ENCODE data around the gene TMEM183A.

TMEM183A gene

DNA sequence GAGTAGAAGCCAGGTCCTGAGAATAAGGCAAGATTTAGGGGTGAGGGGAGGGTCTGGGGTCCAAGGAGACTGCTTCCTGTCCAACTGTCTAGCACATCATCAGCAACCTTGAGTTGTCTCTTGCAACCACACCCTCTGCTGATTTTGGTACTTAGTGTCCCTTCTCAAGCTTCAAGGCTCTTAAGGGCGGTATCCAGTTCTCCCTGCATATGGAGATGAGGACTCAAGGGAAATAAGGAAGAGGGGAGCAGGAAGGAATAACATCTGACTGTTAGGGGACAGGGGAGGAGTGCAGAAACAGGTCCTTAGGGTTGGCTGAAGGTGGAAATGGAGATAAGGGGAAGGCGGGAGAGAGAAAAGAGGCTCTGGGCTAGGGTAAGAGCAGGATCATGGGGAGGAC, 66.3 kb downstream of the TMEM183A start:
- DNase-seq = no peak

All from hematopoietic multipotent progenitor cell treated with erythropoietin and hydrocortisone succinate and interleukin-3 and kit ligand, for 4 days (in vitro differentiated cells).